MCF 10A (cell line): ENCODE data around the gene PCBP2. TPM values are rescaled to one million over a fixed set of nuclear protein-coding genes. Genes with fewer than 3 reads are reported as not detected.

ENCODE experiments used
- BruUV-seq: library from RNA; stranded (reverse); fragments of 400-500 nt; replicated peaks from 2 replicates; lab custom pipeline; 2021; lab: Mats Ljungman, UMichigan
- CTCF ChIA-PET: fragments of 300-600 bp; sonication (Branson Sonifier 250); formaldehyde crosslinking; extraction: SDS; loops from one replicate; lab custom pipeline; 2021; ENCODE audit warnings: antibody characterized with exemption, inconsistent platforms; lab: Yijun Ruan, JAX
- POLR2A ChIA-PET: fragments of 300-600, 350-650 bp; sonication (Branson Sonifier 250); formaldehyde crosslinking; extraction: SDS; loops from one replicate; lab custom pipeline; 2020; ENCODE audit warnings: antibody characterized with exemption, inconsistent platforms; lab: Yijun Ruan, JAX
- DNase-seq: peaks from one replicate; pipeline ENCODE4 v3.0.0-alpha.2; 2018; ENCODE audit not compliant: unreplicated experiment
- H3K27ac Mint-ChIP-seq: one replicate; pipeline ENCODE4 v1.8.0; 2022; ENCODE audit warnings: mild to moderate bottlenecking, low read depth, mixed read lengths; ENCODE audit not compliant: unreplicated experiment
- H3K27me3 Mint-ChIP-seq: one replicate; pipeline ENCODE4 v1.8.0; 2022; ENCODE audit warnings: mixed read lengths; ENCODE audit not compliant: insufficient read depth, unreplicated experiment
- H3K36me3 Mint-ChIP-seq: one replicate; pipeline ENCODE4 v1.8.0; 2022; ENCODE audit warnings: mild to moderate bottlenecking, moderate library complexity, mixed read lengths; ENCODE audit not compliant: insufficient read depth, unreplicated experiment
- H3K4me1 Mint-ChIP-seq: one replicate; pipeline ENCODE4 v1.8.0; 2022; ENCODE audit warnings: mixed read lengths; ENCODE audit not compliant: insufficient read depth, unreplicated experiment
- H3K4me3 Mint-ChIP-seq: one replicate; pipeline ENCODE4 v1.8.0; 2022; ENCODE audit warnings: mild to moderate bottlenecking, moderate library complexity, mixed read lengths; ENCODE audit not compliant: unreplicated experiment
- H3K9me3 Mint-ChIP-seq: one replicate; pipeline ENCODE4 v1.8.0; 2022; ENCODE audit warnings: mixed read lengths; ENCODE audit not compliant: unreplicated experiment
- CTCF ChIP-seq: fragments of 200-600 bp; IDR thresholded peaks from one replicate; pipeline ENCODE4 v1.8.0; 2022; ENCODE audit warnings: antibody characterized with exemption, mild to moderate bottlenecking; ENCODE audit not compliant: unreplicated experiment
- intact Hi-C: fragments of 100-400 bp; cut with micrococcal nuclease; formaldehyde crosslinking; loops from 2 replicates; pipeline ENCODE4 v1.14.1; 2022
- total RNA-seq: library from RNA; stranded (reverse); gene quantifications from 2 replicates; pipeline ENCODE4 v1.2.3, GENCODE V29; 2022

The PCBP2 gene
- total RNA-seq, 1 experiment from 2014 or later, result 1,037 TPM

GRCh38 chr12:53486736-53487487 lies 35.0 kb downstream of the PCBP2 start:
- TF ChIP-seq CTCF, result no peak
- Mint-ChIP-seq H3K4me3 (no peak overlapping the region), H3K27ac (no peak overlapping the region), H3K27me3 (no peaks in the 10 kb centered on the region), H3K36me3 (peaks cover 53% of the 10 kb centered on the region), H3K9me3 (no peaks in the 10 kb centered on the region), H3K4me1 (peaks cover 4% of the 10 kb centered on the region)
- ChIA-PET CTCF (no interaction called here), POLR2A (interaction anchor here (0.9 to 7.1 kb wide), 5 partner anchors 7 to 22 kb away, joined by 3 to 53 read pairs (median 3); partner anchors contain the start of genes MAP3K12 and TARBP2)
- BruUV-seq, result no TSS peak
- DNase-seq, result no peak
- intact Hi-C loops, result no loop called here

- BruUV-seq, result no TSS peak
- Mint-ChIP-seq H3K9me3 (no peaks in the 10 kb centered on the region), H3K4me1 (peaks cover 18% of the 10 kb centered on the region), H3K27me3 (no peaks in the 10 kb centered on the region), H3K27ac (no peak overlapping the region), H3K36me3 (peaks cover 31% of the 10 kb centered on the region), H3K4me3 (no peak overlapping the region)
- TF ChIP-seq CTCF, result no peak
- DNase-seq, result no peak
- CTCF ChIA-PET, result interaction anchor here (0.6 to 3.1 kb wide), 3 partner anchors 12 to 475 kb away, joined by 3 to 10 read pairs (median 3); no protein-coding TSS in a partner anchor
- POLR2A ChIA-PET, result interaction anchor here (1.0 to 6.5 kb wide), 4 partner anchors 11 to 845 kb away, joined by 3 to 40 read pairs (median 3); partner anchors contain the start of genes MAP3K12 and TARBP2
- intact Hi-C loops, result no loop called here
Observed at GRCh38 chr12:53489242-53489864, 37.5 kb downstream of the PCBP2 start.

GRCh38 chr12:53492188-53492587 lies 40.3 kb downstream of the PCBP2 start:
- H3K4me1 Mint-ChIP-seq, result peaks cover 25% of the 10 kb centered on the region
- TF ChIP-seq CTCF, result no peak
- peak overlapping the region; percentile 32 for H3K27ac Mint-ChIP-seq
- intact Hi-C loops, result no loop called here
- H3K36me3 Mint-ChIP-seq, result peaks cover 11% of the 10 kb centered on the region
- no peak for DNase-seq
- CTCF ChIA-PET, result interaction anchor here (0.6 to 1.0 kb wide), 2 partner anchors 16 to 439 kb away, joined by 3 to 4 read pairs; no protein-coding TSS in a partner anchor
- no peaks in the 10 kb centered on the region for H3K9me3 Mint-ChIP-seq
- peak overlapping the region; percentile 76 for H3K4me3 Mint-ChIP-seq
- TSS peak; percentile 58 for BruUV-seq
- no peaks in the 10 kb centered on the region for H3K27me3 Mint-ChIP-seq
- POLR2A ChIA-PET, result interaction anchor here (0.8 to 6.5 kb wide), 7 partner anchors 8 to 169 kb away, joined by 3 to 40 read pairs (median 4); partner anchors contain the start of genes MAP3K12 and TARBP2
